GM12892 (cell line): Measurements from ENCODE around the gene NOL8. TPM values are rescaled to one million over a fixed set of nuclear protein-coding genes. Genes with fewer than 3 reads are reported as not detected.
A peak's percentile ranks its signal among the peaks of the same experiment; 100 is the strongest.

Source experiments
- DNase-seq: peaks from one replicate; pipeline ENCODE4 v3.0.0; 2011; ENCODE audit not compliant: insufficient read length
- FAIRE-seq: peaks from 2 replicates; lab custom pipeline; 2011; peaks lifted over from hg19 to GRCh38; lab: Jason Lieb, UNC
- POLR2A ChIP-seq: IDR thresholded peaks from 2 replicates; pipeline ENCODE4 v1.6.1; 2011; ENCODE audit warnings: low read depth, low read length, control low read depth
- POLR2AphosphoS5 ChIP-seq: IDR thresholded peaks from 2 replicates; pipeline ENCODE4 v1.6.1; 2011; ENCODE audit warnings: low read depth, low read length, control low read depth
- TAF1 ChIP-seq: IDR thresholded peaks from 2 replicates; pipeline ENCODE4 v1.6.1; 2011; ENCODE audit warnings: low read depth, mild to moderate bottlenecking, control low read depth, low read length, borderline replicate concordance
- polyA plus RNA-seq: library from polyadenylated mRNA; unstranded; fragments of >200 nt; gene quantifications from one replicate; pipeline ENCODE4 v1.2.1, GENCODE V29; 2012; ENCODE audit warnings: missing spikeins, inconsistent platforms; ENCODE audit not compliant: missing spikeins

Gene NOL8
- polyA plus RNA-seq = 36.9 TPM

DNA sequence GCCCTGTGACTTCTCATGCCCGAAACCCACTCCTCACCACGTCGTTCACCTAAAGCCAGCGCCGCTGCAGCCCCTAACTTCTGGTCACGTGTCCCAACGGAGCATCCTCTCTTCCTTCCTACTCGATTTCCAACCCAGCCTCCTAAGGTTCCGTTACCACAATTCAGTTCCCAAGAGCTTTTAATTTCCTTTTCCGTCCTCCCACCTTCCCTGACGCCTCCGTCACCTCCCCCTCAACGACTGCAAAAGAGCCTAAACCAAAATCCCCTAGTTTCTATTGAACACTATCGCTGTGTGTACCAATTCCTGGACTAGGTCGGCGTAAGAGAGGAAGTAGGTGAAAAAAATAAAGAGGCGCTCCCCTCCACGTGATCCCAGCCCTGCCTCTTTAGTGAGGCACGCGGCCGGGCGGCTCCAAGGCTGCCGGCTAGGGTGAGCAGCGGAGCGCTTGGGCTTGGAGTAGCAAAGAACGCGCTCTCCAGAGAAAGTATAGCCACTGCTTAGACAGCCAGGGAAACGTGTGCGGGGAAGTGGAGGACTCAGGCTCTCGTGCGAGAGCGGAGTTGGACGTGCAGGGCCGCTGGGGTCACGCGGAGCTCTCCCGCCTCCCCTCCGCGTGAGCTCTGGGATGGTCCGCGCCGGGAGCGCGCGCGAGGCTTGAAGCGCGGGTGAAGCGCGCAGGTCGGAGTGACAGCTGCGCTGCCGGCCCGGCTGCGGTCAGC, at the start of gene NOL8, which contains the start of gene CENPP:
TSS of gene NOL8 (minus strand) at position 82 of the 722 bp plus-strand sequence. CDS start 1,189 bp downstream, outside the sequence.
TSS of gene CENPP (plus strand) at position 685 of the 722 bp plus-strand sequence.
- FAIRE-seq (peak; percentile 96), DNase-seq (peak; percentile 77)
- peak; percentile 93 for TF ChIP-seq POLR2AphosphoS5
- peak; percentile 92 for TF ChIP-seq POLR2A
- TF ChIP-seq TAF1 = peak; percentile 95

DNA sequence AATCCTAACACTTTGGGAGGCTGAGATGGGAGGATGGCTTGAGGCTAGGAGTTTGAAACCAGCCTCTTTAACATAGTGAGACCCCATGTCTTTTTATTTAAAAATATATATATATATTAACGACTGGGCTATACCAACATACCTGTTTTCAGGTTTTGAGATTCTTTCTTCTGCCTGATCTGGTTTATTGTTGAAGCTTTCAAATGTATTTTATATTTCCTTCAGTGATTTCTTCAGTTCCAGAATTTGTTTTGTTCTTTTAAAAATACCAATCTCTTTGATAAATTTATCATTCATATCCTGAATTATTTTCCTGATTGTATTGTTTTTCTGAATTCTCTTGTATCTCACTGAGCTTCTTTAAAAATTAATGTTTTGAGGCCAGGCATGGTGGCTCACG, 48.0 kb upstream of the NOL8 start:
- FAIRE-seq (no peak), DNase-seq (no peak)
- TF ChIP-seq POLR2AphosphoS5 (no peak), POLR2A (no peak), TAF1 (no peak)

DNA sequence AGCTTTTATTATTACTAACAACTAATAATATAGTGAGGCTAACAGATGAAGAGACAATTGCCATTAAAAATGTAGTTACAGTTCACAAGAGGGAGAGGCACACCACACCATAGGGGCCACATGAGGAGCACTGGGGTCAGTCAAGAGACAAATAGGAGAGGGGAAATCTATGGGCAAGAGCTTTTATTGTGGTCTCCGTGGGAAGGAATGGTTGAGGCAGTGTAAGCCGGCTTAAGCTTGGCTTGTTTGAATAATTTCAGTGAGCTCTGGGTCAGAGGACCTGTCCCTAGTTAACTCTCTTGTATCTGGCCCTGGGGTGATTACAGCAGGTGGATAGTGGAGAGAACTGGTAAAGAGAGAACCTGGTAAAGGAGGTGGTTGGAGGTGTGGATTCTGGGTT, 43.9 kb upstream of the NOL8 start:
- TF ChIP-seq POLR2A (no peak), TAF1 (no peak)
- no peak for DNase-seq
- no peak for FAIRE-seq

GRCh38 chr9:92360083-92360482, 34.9 kb upstream of the NOL8 start:
- DNase-seq = no peak
- peak; percentile 53 for FAIRE-seq
- TF ChIP-seq TAF1 (no peak), POLR2A (no peak), POLR2AphosphoS5 (no peak)

DNA sequence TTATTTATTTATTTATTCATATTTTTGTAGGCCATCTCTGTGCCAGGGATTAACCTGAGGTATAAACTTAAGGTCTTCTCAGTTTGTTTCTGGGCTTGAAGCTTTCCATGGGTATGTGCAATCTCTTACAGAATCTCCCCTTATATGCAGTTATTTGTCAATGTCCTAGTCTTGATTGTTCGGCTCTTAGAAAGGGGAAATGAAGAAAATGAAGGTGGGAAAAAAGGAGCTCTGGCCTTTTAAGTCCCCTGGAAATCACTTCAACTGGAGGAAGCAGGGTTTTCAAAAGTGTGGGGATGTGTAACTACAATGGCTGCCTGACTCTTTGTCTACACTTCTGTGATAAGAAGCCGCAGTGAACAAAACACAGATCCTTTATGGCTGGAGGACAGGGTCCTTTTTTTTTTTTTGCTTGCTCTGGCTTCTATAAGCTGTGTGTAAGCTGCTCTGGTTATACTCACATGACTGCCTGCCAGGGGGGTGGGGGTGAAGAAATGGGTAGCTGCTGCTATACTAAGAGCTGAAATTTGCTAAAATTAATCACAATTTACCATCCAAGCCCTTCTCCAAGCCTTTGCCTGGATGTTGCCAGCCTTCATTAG, 34.3 kb upstream of the NOL8 start:
- TF ChIP-seq POLR2A = no peak
- no peak for TF ChIP-seq TAF1
- TF ChIP-seq POLR2AphosphoS5 = no peak
- FAIRE-seq = peak; percentile 5
- no peak for DNase-seq

DNA sequence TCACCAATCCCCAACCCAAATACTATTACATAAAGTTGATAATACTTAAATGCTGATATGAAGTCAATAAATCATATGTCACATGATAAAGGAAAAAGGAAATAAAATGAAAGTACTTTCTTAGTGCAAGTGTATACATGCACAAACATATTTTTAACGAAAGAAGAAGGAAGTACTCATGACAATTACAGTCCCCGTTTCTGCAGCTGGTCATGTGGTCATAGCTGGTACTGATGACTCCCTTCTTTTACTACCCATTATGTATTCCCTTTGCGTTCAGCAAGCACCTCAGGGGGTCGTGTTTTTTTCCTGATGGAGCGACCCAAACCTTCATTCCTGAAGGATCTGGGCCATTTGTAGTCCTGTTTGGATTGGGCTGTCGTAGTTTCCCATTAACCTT, 27.9 kb upstream of the NOL8 start:
- TF ChIP-seq POLR2A (no peak), TAF1 (no peak), POLR2AphosphoS5 (no peak)
- DNase-seq = no peak
- no peak for FAIRE-seq

- DNase-seq (no peak), FAIRE-seq (no peak)
- TF ChIP-seq TAF1 = no peak
- no peak for TF ChIP-seq POLR2AphosphoS5
- no peak for TF ChIP-seq POLR2A
These were observed 25.6 kb upstream of the NOL8 start for GRCh38 chr9:92350740-92351133.

DNA sequence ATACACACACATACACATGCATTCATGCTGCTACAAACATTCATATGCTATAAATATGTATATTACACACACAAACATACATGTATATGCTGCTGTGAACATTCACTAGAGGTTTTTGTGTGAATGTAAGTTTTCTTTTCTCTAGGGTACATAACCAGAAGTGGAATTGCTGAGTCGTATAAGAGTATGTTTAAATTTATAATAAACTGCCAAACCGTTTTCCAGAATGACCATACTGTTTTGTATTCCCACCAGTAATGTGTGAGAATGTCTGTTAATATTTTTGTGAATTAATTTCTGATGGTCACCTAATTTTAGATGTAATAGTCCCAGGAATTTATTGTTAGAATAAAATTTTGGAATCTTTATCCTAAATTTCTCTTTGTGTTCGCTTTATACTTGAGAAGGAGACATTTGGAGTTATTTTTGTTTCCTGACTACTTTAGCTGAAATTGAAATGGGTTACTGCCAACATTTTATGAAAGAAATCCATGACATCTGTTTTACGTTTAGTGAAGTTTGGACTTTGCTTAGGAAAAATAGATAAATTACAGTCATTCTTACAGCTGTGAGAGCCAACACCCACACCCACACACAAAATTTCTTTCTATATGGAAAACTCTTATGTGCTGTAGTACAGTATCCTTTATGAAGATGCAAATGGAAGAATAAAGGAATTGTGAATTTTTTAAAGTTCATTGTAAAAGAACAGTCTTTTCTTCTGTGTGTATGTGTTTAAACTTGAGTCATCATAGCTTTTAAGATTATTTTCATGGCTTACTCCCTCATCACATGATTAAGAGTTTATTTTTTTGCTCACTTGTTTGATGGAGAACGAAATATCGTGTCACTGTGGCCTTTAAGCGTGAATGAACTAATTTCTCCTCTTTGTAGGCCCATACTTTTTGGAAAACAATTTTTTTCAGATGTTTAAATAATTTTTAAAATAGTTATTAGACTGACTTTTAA, 24.9 kb upstream of the NOL8 start:
- TF ChIP-seq POLR2A (no peak), TAF1 (no peak), POLR2AphosphoS5 (no peak)
- DNase-seq (no peak), FAIRE-seq (no peak)

- TF ChIP-seq POLR2AphosphoS5 (no peak), TAF1 (no peak), POLR2A (no peak)
- FAIRE-seq (no peak), DNase-seq (no peak)
These were observed 20.4 kb upstream of the NOL8 start for GRCh38 chr9:92345582-92345981.

- DNase-seq (no peak), FAIRE-seq (no peak)
- no peak for TF ChIP-seq POLR2AphosphoS5
- no peak for TF ChIP-seq POLR2A
- TF ChIP-seq TAF1 = no peak
These were observed 17.8 kb upstream of the NOL8 start for GRCh38 chr9:92342825-92343488.
